MM.1S (cell line): ENCODE results near the gene CLIC5.

Source experiments
- CTCF ChIP-seq: fragments of 300-600 bp; sonication (generic); IDR thresholded peaks from 2 replicates; pipeline ENCODE4 v1.5.1; 2016; ENCODE audit warnings: antibody characterized with exemption, low read length, mixed read lengths
- EZH2 ChIP-seq: fragments of 300-600 bp; sonication (generic); optimal IDR thresholded peaks from 2 replicates; pipeline ENCODE3; 2017; ENCODE audit warnings: low read depth, mild to moderate bottlenecking, antibody characterized with exemption, low read length, mixed read lengths
- EZH2phosphoT487 ChIP-seq: fragments of 300-600 bp; sonication (generic); IDR thresholded peaks from 2 replicates; pipeline ENCODE4 v1.6.1; 2018; ENCODE audit warnings: antibody characterized with exemption, low read length

- TF ChIP-seq CTCF (no peak), EZH2 (no peak), EZH2phosphoT487 (no peak)
Observed at GRCh38 chr6:45892696-45893245, 122.9 kb downstream of the CLIC5 start.
